Activated CD4-positive, alpha-beta T cell treated with anti-CD3 and anti-CD28 coated beads, Interleukin-2, amount 10 ng/mL, durations not matched to agents 7 days and 5 days (primary cell): ENCODE results near the gene KY. TPM values are rescaled to one million over a fixed set of nuclear protein-coding genes. Genes with fewer than 3 reads are reported as not detected.

Experiments used
- CTCF ChIA-PET: fragments of 350-600 bp; sonication (Branson Sonifier 250); formaldehyde crosslinking; loops from one replicate; lab custom pipeline; 2021; ENCODE audit warnings: antibody characterized with exemption; lab: Charles Lee
- POLR2A ChIA-PET: fragments of 350-600 bp; sonication (Branson Sonifier 250); formaldehyde crosslinking; loops from one replicate; lab custom pipeline; 2021; ENCODE audit warnings: antibody characterized with exemption; lab: Charles Lee
- DNase-seq: peaks from one replicate; pipeline ENCODE4 v3.0.0-alpha.2; 2020
- H3K27ac Mint-ChIP-seq: one replicate; pipeline ENCODE4 v1.8.0; 2021; ENCODE audit warnings: mild to moderate bottlenecking, moderate library complexity, mixed read lengths
- H3K27me3 Mint-ChIP-seq: one replicate; pipeline ENCODE4 v1.8.0; 2021; ENCODE audit warnings: mixed read lengths
- H3K36me3 Mint-ChIP-seq: one replicate; pipeline ENCODE4 v1.8.0; 2021; ENCODE audit warnings: low read depth, mixed read lengths
- H3K4me1 Mint-ChIP-seq: one replicate; pipeline ENCODE4 v1.8.0; 2021; ENCODE audit warnings: mixed read lengths
- H3K4me3 Mint-ChIP-seq: one replicate; pipeline ENCODE4 v1.8.0; 2021; ENCODE audit warnings: mild to moderate bottlenecking, moderate library complexity, mixed read lengths
- H3K9me3 Mint-ChIP-seq: one replicate; pipeline ENCODE4 v1.8.0; 2021; ENCODE audit warnings: mixed read lengths
- total RNA-seq, 2 experiments: library from RNA; stranded (reverse); gene quantifications; one replicate each; pipeline ENCODE4 v1.2.3, GENCODE V29; 2021

The KY gene
- total RNA-seq = not detected

- H3K27ac Mint-ChIP-seq = no peak within 1 kb of the TSS
- ChIA-PET CTCF (interaction anchor here (0.6 to 1.2 kb wide), 2 partner anchors 21 to 25 kb away, joined by 3 read pairs; no protein-coding TSS in a partner anchor), POLR2A (no interaction called here)
- no peak for DNase-seq
- H3K4me3 Mint-ChIP-seq = no peak within 1 kb of the TSS
- no peaks in the 10 kb centered on the region for H3K36me3 Mint-ChIP-seq
- no peaks in the 10 kb centered on the region for H3K4me1 Mint-ChIP-seq
- peaks cover 24% of the 10 kb centered on the region for H3K27me3 Mint-ChIP-seq
- no peaks in the 10 kb centered on the region for H3K9me3 Mint-ChIP-seq
Measured at GRCh38 chr3:134650431-134651346, at the start of gene KY. KY (minus strand) TSS chr3:134651022; CDS start chr3:134650960, 62 bp downstream.

GRCh38 chr3:134699721-134700120, 48.9 kb upstream of the KY start:
- CTCF ChIA-PET = interaction anchor here (0.5 kb wide), 1 partner anchor 10 kb away, joined by 3 read pairs; no protein-coding TSS in a partner anchor
- Mint-ChIP-seq H3K36me3 (no peaks in the 10 kb centered on the region), H3K9me3 (no peaks in the 10 kb centered on the region), H3K27me3 (peaks cover 2% of the 10 kb centered on the region), H3K4me3 (no peak overlapping the region), H3K4me1 (no peaks in the 10 kb centered on the region), H3K27ac (no peak overlapping the region)
- POLR2A ChIA-PET = no interaction called here
- DNase-seq = no peak

DNA sequence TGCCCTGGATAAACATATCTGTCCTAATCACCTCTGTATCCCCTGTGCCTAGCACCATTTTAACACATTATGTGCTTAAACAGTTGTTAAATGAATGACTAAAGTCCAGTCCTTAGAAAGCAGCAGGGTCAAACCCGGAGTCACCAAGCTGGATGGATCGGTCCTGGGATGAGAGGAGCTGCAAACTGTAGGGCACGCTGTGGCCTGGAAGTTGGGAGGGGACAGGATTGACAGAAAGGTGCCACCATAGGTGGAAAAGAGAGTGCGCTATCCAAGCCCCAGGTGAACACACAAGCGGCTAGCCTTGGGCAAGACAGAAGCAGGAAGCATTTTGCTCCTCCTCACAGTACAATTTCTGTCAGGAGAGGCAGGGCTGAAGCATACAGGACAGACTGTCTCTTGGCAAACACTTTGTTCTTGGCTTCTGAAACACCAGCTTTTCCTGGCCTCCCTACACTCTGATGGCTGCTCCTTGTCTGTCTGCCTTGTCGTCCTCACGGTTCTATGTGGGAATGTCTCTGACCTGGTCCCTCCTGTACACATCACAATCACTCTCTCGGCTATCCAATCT, 48.4 kb upstream of the KY start:
- Mint-ChIP-seq H3K4me3 (no peak overlapping the region), H3K4me1 (no peaks in the 10 kb centered on the region), H3K9me3 (no peaks in the 10 kb centered on the region), H3K36me3 (no peaks in the 10 kb centered on the region), H3K27me3 (peaks cover 2% of the 10 kb centered on the region), H3K27ac (no peak overlapping the region)
- POLR2A ChIA-PET = no interaction called here
- CTCF ChIA-PET = interaction anchor here (0.5 kb wide), 1 partner anchor 10 kb away, joined by 3 read pairs; no protein-coding TSS in a partner anchor
- no peak for DNase-seq

- Mint-ChIP-seq H3K4me1 (no peaks in the 10 kb centered on the region), H3K27ac (no peak overlapping the region), H3K27me3 (peaks cover 2% of the 10 kb centered on the region), H3K4me3 (no peak overlapping the region), H3K36me3 (no peaks in the 10 kb centered on the region), H3K9me3 (no peaks in the 10 kb centered on the region)
- ChIA-PET CTCF (no interaction called here), POLR2A (no interaction called here)
- DNase-seq = no peak
Measured at GRCh38 chr3:134697830-134698689, 47.2 kb upstream of the KY start.

DNA sequence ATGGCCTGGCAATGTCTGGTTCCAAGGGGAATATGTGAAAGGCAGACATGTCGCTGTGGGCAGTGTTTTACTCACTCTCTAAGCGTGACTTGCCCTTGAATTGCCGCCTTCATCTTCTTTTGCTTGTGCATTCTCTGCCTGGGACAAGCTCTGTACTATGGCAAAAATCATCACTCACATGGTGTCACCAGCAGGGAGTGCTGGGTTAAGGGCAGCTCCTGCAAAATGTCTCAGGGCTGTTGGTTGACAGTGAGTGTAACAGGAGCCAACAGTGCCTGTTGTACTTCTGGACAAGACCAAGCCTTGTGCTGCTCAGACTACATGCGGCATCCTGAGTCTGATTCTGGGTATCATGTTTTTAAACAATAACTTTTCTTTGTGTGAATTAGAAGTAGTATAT, 45.3 kb upstream of the KY start:
- Mint-ChIP-seq H3K27me3 (peaks cover 2% of the 10 kb centered on the region), H3K9me3 (no peaks in the 10 kb centered on the region), H3K4me3 (no peak overlapping the region), H3K4me1 (no peaks in the 10 kb centered on the region), H3K36me3 (no peaks in the 10 kb centered on the region), H3K27ac (no peak overlapping the region)
- ChIA-PET POLR2A (no interaction called here), CTCF (interaction anchor here (2.1 kb wide), 1 partner anchor 9 kb away, joined by 4 read pairs; no protein-coding TSS in a partner anchor)
- DNase-seq = no peak

DNA sequence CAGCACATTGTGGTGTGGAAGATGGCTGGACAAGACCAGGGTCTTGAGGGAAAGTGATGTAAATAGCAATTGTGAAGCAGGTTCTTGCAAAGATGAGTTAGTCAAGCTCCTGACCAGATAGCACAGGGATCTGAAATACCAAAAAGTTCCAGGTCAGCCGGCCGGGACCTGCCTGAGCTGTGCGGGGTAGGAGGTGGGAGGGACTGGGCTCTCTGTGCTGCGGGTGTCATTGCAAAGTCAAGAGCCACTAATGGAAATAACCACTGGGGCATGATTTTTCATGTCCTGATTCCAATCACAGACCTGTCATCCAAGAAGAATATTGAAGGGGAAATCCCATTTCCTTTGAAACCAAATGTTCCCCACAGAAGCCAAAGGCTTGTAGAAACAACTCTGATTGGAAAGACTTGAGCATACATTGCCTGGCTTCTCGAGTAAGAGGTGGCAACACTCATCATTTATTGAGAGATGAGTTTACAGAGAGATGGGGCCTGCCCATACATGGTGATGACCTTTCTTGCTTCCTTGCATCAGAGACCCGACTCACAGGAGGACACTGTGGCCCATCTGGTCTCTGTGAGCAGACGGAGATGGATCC, 44.2 kb upstream of the KY start:
- H3K27me3 Mint-ChIP-seq = peaks cover 2% of the 10 kb centered on the region
- H3K9me3 Mint-ChIP-seq = no peaks in the 10 kb centered on the region
- no peak overlapping the region for H3K27ac Mint-ChIP-seq
- POLR2A ChIA-PET = no interaction called here
- CTCF ChIA-PET = interaction anchor here (2.1 kb wide), 1 partner anchor 8 kb away, joined by 4 read pairs; no protein-coding TSS in a partner anchor
- DNase-seq = no peak
- H3K4me1 Mint-ChIP-seq = no peaks in the 10 kb centered on the region
- H3K36me3 Mint-ChIP-seq = no peaks in the 10 kb centered on the region
- H3K4me3 Mint-ChIP-seq = no peak overlapping the region

DNA sequence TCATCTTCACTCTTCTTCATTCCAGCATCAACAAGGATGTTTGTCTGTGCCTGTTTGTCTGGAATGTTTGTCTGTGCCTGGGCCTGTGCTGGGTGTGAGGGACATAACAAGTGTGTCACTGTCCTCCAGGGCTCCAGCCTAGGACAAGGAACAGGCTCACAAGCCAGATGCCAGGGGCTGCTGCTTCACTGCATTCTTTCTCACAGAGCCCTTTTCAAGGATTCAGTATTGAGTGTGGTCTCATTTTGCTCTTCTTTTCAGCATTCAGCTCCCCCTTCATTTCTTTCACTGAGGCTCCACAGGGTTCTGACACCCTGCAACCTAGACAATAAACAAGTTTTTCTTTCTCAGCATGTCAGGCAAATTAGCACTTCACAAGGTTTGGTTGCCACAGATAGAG, 43.6 kb upstream of the KY start:
- H3K9me3 Mint-ChIP-seq = no peaks in the 10 kb centered on the region
- no peak for DNase-seq
- H3K36me3 Mint-ChIP-seq = no peaks in the 10 kb centered on the region
- ChIA-PET POLR2A (no interaction called here), CTCF (no interaction called here)
- no peak overlapping the region for H3K4me3 Mint-ChIP-seq
- no peaks in the 10 kb centered on the region for H3K4me1 Mint-ChIP-seq
- peaks cover 2% of the 10 kb centered on the region for H3K27me3 Mint-ChIP-seq
- H3K27ac Mint-ChIP-seq = no peak overlapping the region

DNA sequence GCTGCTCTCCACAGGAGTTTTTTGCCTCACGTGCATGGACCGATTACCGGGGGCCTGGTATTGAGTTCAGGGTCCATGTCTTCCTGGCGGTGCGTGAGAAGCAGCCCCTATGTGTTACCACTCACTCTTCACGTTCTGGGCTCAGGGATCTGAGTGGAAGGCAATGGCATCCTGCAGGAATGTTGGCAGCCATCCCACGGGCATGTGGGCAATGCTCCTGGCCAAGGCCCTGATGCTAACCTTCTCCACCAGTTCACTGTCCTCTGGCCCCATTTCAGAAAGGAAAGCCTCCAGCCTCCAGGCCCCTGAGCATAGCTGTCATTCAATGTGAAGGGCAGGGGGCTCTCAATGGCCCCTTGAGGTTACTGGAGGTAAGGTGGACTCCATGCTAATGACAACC, 43.0 kb upstream of the KY start:
- ChIA-PET CTCF (no interaction called here), POLR2A (no interaction called here)

GRCh38 chr3:134693226-134693625, 42.4 kb upstream of the KY start:
- H3K27ac Mint-ChIP-seq = no peak overlapping the region
- no peaks in the 10 kb centered on the region for H3K9me3 Mint-ChIP-seq
- ChIA-PET CTCF (no interaction called here), POLR2A (no interaction called here)
- no peak overlapping the region for H3K4me3 Mint-ChIP-seq
- peaks cover 2% of the 10 kb centered on the region for H3K27me3 Mint-ChIP-seq
- no peaks in the 10 kb centered on the region for H3K4me1 Mint-ChIP-seq
- DNase-seq = no peak
- H3K36me3 Mint-ChIP-seq = no peaks in the 10 kb centered on the region

More for the DNA sequence above, 43.0 kb upstream of the KY start:
- peaks cover 2% of the 10 kb centered on the region for H3K27me3 Mint-ChIP-seq
- H3K27ac Mint-ChIP-seq = no peak overlapping the region
- DNase-seq = no peak
- no peak overlapping the region for H3K4me3 Mint-ChIP-seq
- H3K4me1 Mint-ChIP-seq = no peaks in the 10 kb centered on the region
- no peaks in the 10 kb centered on the region for H3K9me3 Mint-ChIP-seq
- H3K36me3 Mint-ChIP-seq = no peaks in the 10 kb centered on the region

DNA sequence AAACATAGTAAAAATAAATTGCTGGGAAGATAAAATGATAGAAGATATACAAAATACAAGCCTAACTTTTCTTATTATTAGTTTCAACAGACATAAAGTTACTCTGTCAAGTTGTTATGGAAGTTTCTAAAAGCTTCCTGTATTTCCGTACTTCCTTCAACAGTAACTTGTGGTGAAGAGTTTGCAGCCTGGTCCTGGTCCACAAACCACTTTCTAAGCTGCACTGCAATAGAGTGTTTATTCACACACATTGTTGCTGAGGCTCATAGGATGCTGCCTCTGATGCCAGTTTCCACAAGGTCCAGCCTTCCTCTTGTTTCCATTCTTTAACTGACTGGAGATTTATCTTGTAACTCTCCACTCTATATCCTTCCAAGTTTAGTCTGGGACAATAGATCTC, 39.4 kb upstream of the KY start:
- POLR2A ChIA-PET = no interaction called here
- no peak for DNase-seq
- no peaks in the 10 kb centered on the region for H3K36me3 Mint-ChIP-seq
- H3K4me3 Mint-ChIP-seq = no peak overlapping the region
- peaks cover 7% of the 10 kb centered on the region for H3K27me3 Mint-ChIP-seq
- H3K27ac Mint-ChIP-seq = no peak overlapping the region
- no peaks in the 10 kb centered on the region for H3K9me3 Mint-ChIP-seq
- H3K4me1 Mint-ChIP-seq = no peaks in the 10 kb centered on the region
- CTCF ChIA-PET = interaction anchor here (0.6 kb wide), 1 partner anchor 495 kb away, joined by 3 read pairs; no protein-coding TSS in a partner anchor

- Mint-ChIP-seq H3K4me3 (no peak overlapping the region), H3K27me3 (peaks cover 7% of the 10 kb centered on the region), H3K36me3 (no peaks in the 10 kb centered on the region), H3K9me3 (no peaks in the 10 kb centered on the region), H3K4me1 (no peaks in the 10 kb centered on the region), H3K27ac (no peak overlapping the region)
- POLR2A ChIA-PET = no interaction called here
- CTCF ChIA-PET = interaction anchor here (1.6 kb wide), 1 partner anchor 9 kb away, joined by 4 read pairs; no protein-coding TSS in a partner anchor
- DNase-seq = no peak
Measured at GRCh38 chr3:134687642-134688041, 36.8 kb upstream of the KY start.
